HG02852 (cell line): Measurements from ENCODE around the gene ZNF280A.
"Not testable (repeated sequence)": the region's sequence is repeated elsewhere in the genome, so short reads cannot be mapped to it uniquely, and the experiment has no call there.

ENCODE experiments used
- ATAC-seq: cut with Tn5 transposase; IDR thresholded peaks from one replicate; pipeline ENCODE4 v1.9.1; 2021; ENCODE audit warnings: mild to moderate bottlenecking, moderate library complexity; ENCODE audit not compliant: unreplicated experiment

Gene ZNF280A

DNA sequence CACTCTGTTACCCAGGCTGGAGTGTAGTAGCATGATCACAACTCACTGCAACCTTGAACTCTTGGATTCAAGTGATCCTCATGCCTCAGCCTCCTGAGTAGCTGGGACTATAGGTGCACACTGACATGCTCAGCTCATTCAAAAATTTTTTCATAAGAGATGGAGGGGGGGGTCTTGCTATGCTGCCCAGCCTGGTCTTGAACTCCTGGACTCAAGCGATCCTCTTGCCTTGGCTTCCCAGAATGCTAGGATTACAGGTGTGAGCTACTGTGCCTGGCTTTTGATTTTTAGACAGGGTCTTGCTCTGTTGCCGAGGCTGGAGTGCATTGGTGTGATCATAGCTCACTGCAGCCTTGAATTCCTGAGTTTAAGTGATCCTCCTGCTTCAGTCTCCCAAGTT is 25.0 kb upstream of the ZNF280A start:
- ATAC-seq = no peak

- no peak for ATAC-seq
These were observed 18.3 kb upstream of the ZNF280A start for GRCh38 chr22:22538226-22538989.

DNA sequence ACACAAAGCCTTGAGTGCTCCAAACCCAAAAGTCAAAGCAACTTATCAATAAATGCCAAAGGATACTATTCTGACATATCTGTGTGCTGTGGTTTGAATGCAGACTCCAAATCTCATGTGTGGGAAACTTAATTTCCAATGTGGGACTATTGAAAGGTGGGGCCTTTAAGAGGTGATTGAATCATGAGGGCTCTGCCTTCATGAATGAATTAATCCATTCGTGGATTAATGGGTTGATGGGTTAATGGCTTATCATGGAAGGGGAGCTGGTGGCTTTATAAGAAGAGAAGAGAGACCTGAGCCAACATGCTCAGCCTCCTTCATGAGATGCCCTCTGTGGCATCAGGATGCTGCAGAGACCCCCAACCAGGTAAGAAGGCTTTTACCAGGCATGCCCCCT is 16.8 kb upstream of the ZNF280A start:
- no peak for ATAC-seq

DNA sequence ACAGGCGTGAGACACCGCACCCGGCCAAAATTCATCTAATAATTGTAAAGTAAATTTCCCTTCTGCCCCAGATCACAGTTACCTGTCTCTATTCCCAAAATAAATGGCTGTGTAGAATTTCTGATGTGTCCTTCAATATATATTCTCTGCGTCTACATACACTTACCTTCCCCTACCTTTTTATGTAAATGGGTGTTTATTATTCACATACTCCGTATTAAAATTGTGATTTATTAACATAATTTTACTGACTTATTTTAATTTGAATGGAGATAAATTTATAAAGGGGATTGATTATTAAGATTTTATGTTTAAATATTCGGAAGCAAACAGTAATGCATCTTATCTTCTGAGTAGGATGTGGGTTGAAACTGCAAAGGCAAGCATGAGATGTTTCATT is 16.4 kb upstream of the ZNF280A start:
- ATAC-seq = no peak

- no peak for ATAC-seq
These were observed 15.6 kb upstream of the ZNF280A start for GRCh38 chr22:22535662-22536061.

GRCh38 chr22:22534604-22535415 is 14.7 kb upstream of the ZNF280A start:
- ATAC-seq = no peak

DNA sequence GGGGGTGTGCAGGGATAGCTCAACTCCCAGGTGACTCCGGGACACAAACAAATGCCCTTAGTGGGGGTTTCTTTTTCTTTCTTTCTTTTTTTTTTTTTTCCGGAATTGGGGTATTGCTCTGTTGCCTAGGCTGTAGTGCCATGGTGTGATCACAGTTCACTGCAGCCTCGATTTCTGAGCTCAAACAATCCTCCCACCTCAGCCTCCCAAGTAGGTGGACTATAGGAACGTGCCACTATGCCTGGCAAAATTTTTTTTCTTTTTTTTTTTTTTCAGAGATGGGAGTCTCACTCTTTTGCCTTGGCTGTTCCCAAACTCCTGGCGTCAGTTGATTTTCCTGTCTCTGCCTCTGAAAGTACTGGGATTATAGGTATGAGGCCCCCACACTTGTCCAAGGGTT is 13.8 kb upstream of the ZNF280A start:
- no peak for ATAC-seq

GRCh38 chr22:22533417-22533816 is 13.3 kb upstream of the ZNF280A start:
- ATAC-seq = no peak

DNA sequence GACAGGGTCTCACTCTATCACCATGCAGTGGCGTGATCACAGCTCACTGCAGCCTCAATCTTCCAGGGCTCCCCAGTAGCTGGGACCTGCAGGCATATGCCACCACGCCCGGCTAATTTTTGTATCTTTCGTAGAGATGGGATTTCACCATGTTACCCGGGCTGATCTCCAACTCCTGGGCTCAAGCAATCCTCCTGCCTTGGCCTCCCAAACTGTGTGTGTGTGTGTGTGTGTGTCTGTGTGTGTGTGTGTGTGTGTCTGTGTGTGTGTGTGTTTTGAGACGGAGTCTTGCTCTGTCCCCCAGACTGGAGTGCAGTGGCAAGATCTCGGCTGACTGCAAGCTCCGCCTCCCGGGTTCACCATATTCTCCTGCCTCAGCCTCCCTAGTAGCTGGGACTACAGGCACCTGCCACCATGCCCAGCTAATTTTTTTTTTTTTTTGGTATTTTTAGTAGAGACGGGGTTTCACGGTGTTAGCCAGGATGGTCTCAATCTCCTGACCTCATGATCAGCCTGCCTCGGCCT is 12.5 kb upstream of the ZNF280A start:
- not testable (repeated sequence) for ATAC-seq

- ATAC-seq = no peak
These were observed 11.9 kb upstream of the ZNF280A start for GRCh38 chr22:22531770-22532546.

GRCh38 chr22:22528780-22529179 is 8.7 kb upstream of the ZNF280A start:
- no peak for ATAC-seq

GRCh38 chr22:22527312-22527711 is 7.2 kb upstream of the ZNF280A start:
- no peak for ATAC-seq

- ATAC-seq = no peak
These were observed 6.2 kb upstream of the ZNF280A start for GRCh38 chr22:22526125-22526912.

GRCh38 chr22:22523494-22523893 is 3.4 kb upstream of the ZNF280A start:
- no peak for ATAC-seq

- no peak for ATAC-seq
These were observed 1.6 kb upstream of the ZNF280A start for GRCh38 chr22:22521631-22522030.

- no peak for ATAC-seq
These were observed 865 bp upstream of the ZNF280A start for GRCh38 chr22:22520667-22521602.

DNA sequence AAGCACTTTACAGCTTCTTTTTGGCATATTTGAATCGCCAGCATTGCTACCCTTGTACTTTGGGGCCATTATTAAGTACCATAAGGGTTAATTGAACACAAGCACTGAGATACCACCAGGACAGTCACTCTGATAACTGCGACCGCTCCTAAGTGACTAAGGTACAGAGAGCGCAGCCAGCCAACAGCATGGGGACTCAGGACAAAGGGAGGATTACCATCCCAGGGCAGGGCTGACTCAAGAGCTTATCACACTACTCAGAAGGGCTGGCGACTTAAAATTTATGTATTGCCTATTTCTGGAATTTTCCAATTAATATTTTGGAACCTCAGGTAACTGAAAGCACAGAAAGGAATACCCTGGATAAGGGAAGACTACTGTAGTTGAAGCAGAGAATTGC is 479 bp downstream of the ZNF280A start:
- no peak for ATAC-seq

DNA sequence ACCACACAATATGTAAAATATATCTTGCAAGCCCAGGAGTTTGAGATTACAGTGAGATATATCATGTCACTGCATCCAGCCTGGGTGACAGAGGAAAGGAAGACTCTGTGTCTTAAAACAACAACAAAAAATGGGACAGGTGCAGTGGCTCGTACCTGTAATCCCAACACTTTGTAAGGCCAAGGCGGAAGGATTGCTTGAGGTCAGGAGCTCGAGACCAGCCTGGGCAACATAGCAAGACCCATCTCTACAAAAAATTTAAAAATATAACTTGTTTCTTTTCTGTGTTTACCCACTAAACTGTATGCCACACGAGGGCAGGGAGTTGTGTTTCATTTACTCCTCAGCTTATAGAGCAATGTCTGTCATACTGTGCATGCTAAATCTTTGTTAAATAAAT is 3.1 kb downstream of the ZNF280A start:
- ATAC-seq = no peak

- no peak for ATAC-seq
These were observed 4.2 kb downstream of the ZNF280A start for GRCh38 chr22:22515890-22516289.
